CD4-positive, alpha-beta T cell treated with Interleukin-2 at 100 ng/mL for 4 hours (primary cell): ENCODE measurements around the gene WHRN.

Experiments
- DNase-seq: peaks from one replicate; pipeline ENCODE4 v3.0.0-alpha.2; 2020; ENCODE audit warnings: low spot score

Gene WHRN

DNA sequence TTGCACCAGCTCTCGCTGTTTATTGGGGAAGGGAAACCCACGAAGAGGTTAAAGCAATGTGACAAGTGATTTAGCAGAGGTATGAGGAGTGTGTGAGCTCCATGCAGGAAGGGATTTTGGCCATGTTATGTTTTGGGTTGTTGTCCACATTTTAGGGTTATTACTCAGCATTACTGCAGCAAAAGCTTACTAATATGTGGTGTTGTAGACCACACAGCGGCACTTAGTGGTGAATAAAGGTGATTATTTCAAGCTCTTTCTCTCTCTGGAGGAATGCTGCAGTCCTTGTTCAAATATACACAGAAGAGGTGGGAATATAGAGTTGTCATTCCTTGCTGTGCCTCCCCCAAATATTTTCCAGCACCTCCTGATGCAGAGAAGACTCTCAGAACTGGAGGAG, 87.8 kb downstream of the WHRN start:
- no peak for DNase-seq

DNA sequence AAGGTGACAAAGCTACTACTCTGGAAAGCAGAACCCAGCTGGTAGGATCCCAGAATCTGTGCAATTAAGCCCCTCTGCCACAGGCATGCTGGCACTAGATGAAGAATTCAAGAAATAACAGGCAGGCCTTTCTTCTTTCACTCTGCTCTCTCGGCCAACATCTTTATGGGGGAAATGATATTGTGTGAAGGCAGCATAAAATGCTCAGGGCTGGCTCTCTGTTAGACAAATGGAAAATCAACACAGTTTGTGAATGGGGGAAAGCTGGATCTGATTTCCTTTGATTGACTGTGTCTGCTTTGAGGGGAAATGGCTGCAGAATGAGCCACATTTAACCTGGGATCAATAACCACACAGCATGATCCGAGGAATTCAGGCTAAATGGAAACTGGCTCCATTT, 88.4 kb downstream of the WHRN start:
- DNase-seq = no peak

DNA sequence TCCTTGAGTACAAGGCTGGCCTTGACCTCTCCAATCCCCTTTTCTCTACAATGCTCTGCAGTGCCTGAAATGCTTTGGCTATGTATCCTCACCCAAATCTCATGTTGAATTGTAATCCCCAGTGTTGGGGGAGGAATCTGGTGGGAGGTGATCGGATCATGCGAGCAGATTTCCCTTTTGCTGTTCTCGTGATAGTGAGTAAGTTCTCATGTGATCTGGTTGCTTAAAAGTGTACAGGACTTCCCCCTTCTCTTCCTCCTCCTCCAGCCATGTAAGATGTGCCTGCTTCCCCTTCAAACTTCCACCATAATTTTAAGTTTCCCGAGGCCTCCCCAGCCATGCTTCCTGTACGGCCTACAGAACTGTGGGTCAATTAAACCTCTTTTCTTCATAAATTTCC, 89.0 kb downstream of the WHRN start:
- DNase-seq = no peak

DNA sequence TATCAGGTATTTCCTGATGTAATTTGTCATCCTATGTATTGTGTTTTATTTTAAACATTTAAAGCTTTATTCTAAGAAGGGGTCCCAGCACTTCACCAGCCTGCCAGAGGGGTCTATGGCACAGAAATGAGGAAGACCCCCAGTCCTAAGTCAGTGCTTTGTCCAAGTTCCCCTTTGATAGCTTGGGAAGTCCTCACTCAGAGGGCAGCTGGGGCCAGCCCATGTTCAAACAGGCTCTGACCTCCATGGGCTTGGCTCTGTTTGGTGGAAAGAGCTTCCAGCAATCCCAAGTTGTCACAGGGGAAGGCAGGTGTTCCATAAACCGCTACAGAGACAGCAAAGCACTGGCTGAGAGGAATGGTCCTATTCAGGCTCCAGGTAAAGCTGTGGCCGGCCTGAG, 90.9 kb downstream of the WHRN start:
- no peak for DNase-seq

DNA sequence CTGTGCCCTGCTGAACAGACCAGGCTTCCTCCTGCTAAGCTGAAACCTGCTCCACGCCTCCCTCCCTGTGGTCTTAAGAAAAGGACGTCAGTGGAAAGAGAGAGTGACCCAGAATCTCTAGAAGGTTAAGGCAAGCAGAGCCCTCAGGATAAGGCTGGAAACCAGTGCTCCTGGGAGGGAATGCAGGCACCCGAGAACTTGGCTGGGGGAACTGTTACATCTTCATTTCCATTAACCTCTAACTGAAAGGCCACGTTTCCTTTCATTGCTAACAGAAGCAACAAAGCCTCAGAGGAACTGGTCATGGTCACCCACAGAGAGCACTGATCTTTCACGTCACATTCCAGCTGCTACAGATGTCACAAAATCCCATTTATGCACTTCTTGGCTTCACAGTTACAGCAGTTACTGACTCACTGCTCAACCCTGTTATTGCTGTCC, 91.4 kb downstream of the WHRN start:
- DNase-seq = no peak

- no peak for DNase-seq
Observed at GRCh38 chr9:114412048-114412683, 93.1 kb downstream of the WHRN start.

DNA sequence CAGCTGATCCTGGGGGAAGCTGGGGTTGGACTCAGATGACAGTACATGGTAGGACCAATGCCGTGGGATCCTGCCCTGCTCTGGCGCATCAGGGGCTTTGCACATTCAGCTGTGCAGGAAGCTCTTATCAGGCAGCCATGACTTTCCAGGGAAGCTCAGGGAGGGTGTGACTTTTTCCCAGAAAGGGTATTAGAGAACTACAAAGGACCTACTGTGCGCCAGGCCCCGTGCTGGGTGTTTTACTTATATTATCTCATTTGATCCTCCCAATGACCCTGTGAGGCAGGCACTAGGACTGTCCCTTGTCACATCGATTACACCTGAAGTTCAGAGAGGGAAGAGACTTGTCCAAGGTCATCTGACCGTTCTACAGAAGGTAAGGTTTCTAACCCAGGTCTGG, 93.8 kb downstream of the WHRN start:
- DNase-seq = no peak

GRCh38 chr9:114410910-114411309, 94.4 kb downstream of the WHRN start:
- DNase-seq = no peak

DNA sequence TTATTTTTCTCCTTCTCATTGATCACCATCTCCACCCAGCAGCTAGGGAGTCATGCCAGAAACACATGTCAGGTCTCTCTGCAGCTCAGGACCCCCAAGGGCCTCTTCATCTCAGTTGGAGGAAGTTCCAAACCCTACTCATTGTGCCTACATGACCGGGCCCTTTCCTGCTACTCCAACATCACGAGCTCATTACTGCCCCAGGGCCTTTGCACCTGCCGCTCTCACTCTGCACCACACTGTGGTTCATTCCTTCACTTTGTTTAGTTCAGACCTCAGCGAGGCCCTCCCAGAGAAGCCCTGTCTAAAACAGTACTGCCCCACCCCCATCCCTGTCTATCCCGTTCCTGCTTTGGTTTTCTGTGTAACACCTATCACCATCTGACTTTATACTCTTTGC, 95.4 kb downstream of the WHRN start:
- DNase-seq = no peak

- no peak for DNase-seq
Observed at GRCh38 chr9:114409103-114409780, 96.0 kb downstream of the WHRN start.

- no peak for DNase-seq
Observed at GRCh38 chr9:114408645-114409044, 96.6 kb downstream of the WHRN start.

DNA sequence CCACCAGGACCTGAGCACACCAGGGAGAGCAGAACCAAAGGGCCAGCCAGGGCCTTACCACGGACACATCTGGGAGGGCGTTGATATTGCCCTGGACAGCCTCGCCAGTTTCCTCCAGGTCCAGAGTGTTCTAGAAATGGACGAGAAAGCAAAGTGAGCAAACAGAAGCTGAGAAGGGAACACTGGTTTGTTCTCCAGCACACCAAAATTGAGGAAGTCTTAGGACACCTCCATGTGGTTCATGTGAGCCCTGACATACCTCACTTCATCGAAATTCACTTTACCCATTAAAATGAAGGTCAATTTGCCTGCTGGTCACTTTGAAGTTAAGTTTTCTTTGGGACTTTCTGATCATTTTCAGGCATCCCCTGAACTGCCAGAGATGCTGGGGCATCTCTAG, 97.4 kb downstream of the WHRN start:
- DNase-seq = no peak

- DNase-seq = no peak
Observed at GRCh38 chr9:114406441-114406840, 98.8 kb downstream of the WHRN start.

DNA sequence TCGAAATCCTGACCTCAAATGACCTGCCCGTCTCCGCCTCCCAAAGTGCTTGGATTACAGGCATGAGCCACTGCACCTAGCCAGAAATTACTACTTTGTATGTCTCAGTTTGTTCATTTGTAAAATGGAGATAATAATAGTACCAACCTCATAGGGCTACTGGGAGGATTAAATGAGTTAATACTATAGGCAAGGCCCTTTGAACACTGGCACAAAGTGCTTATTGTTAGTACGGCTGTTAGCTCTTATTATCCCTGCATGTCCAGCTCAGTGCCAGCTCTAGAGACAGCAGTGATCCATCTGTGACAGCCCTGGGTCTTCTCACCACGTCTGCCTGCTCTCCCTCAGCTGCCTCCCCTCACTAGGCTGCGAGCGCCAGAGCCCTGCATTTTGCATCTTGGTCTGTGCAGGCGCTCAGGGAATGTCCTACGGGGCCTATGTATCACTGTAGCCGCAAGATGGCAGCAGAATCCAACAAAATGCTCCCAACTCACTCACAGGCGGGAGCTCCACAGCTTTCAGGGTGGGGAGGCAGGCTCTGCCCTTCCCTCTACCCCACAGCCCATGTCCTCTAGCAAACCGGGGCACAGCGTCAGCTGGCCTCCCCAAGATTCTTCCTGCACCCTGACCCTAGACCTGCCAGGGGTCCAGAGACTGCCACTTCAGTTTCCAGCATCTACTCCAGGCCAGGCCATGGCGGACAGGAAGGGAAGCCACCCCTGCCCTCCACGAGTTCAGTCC, 99.8 kb downstream of the WHRN start:
- DNase-seq = peak; percentile 85

DNA sequence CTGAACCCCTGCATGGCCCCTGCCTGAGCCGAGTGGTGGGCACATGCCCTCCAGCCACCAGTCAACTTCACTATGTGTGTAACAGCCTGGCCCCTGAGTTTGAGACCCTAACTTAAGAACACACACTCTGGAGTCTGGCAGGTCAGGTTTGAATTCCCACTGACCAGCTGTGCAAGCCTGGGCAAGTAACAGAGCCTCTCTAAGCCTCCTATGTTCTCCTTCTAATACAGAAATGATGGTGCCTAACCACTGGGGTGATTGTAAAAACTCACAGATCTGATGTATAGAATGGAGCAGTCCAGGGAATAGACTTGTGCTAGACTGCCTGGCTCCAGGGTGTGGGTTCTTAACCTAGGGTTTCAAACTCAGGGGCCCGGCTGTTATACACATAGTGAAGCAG, 100.7 kb downstream of the WHRN start:
- no peak for DNase-seq

- DNase-seq = no peak
Observed at GRCh38 chr9:114403153-114403756, 102.0 kb downstream of the WHRN start.

- no peak for DNase-seq
Observed at GRCh38 chr9:114401344-114401743, 103.9 kb downstream of the WHRN start.

- no peak for DNase-seq
Observed at GRCh38 chr9:114400772-114401171, 104.5 kb downstream of the WHRN start.

- no peak for DNase-seq
Observed at GRCh38 chr9:114400219-114400618, 105.1 kb downstream of the WHRN start.

DNA sequence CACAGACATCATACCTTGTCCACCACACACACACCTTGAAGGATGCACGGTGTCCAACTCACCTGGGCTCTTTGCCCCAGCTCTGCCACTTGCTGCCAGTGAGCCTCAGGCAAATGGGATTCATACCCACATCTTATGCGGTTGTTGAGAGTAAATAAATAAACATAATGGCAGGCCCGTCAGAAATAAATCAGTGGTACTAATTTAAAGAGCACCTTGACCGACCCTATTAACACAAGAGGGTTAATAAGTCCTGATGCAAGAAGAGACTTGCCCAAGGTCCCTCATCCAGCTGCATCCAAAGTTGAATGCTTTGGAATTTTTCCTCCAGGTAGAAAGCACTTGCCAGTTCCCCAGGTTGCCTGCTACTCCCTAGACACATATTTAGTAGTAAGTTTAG, 105.9 kb downstream of the WHRN start:
- no peak for DNase-seq

DNA sequence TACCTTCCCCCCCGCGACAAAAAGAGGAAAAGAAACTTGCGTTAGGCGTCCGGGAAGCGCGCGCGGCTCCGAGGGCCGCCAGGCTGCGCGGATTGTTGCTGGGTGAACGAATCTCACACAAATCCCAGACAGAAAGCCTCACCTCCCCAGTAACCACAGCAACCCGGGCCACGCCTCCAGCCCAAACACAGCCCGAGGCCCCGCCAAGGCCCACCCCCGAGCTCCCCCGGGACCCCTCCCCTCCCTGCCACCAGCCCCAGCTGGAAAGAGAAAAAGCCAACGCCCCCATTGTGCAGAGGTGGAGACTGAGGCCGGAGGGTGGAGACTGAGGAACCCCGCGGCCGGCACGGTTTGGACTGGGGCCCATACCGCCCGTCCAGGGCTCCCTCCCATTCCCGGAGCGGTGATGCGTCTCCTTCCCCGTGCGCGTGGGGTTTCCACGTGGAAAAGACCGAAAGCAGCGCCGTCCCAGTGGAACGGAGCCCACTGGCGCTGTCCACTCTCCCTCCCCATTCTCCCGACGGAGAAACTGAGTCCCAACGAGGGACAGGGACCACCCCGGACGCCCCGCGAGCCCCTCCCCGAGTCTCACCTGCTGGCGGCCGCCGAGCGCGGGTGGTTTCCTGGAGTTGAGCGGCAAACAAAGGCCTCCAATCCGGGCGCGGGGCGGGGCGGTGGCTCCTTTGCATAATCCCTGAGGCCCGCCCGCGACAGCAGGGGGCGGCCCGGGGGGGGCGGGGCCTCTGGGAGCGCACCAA, 107.2 kb downstream of the WHRN start:
- DNase-seq = peak; percentile 94

DNA sequence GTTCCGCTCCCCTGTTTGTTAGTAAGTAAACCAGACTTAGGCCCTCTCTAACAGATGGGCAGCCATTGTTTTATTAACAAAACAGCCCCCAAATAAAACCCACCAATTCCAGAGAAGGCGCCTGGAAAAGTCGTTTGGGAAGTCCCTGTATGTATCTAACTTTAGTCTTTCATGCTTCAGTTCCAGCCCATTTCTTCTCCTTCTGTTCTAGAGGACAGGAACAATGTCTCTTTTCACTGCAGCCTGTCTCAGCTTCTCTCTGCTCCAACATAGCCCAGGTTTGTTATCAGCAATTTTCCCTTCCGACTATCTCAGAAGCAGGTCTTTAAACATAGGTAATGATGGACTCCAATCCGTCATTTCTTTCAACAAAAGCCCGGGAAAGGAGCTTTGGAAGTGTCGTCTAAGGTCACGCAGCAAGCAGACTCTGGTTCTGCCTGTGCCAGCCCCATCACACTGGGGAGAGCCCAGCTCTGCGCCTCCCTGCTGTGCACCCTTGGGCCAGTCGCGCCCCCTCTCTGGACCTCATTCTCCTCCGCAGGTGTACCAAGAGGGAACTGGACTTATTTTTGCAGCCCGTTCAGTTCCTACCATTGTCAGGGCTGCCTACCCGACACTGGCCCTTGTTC, 107.9 kb downstream of the WHRN start:
- DNase-seq = no peak
